SKM-1 treated with dmso at 0.1 percent for 144 hours (cell line): ENCODE results near the gene TESMIN.

Source experiments
- DNase-seq: peaks from one replicate; lab custom pipeline; 2025; ENCODE audit not compliant: unreplicated experiment; lab: John Stamatoyannopoulos, UW

Gene TESMIN

GRCh38 chr11:68762481-68762880, 11.2 kb upstream of the TESMIN start:
- no peak for DNase-seq

GRCh38 chr11:68761801-68762200, 10.5 kb upstream of the TESMIN start:
- no peak for DNase-seq

GRCh38 chr11:68759991-68760390, 8.7 kb upstream of the TESMIN start:
- DNase-seq: no peak

DNA sequence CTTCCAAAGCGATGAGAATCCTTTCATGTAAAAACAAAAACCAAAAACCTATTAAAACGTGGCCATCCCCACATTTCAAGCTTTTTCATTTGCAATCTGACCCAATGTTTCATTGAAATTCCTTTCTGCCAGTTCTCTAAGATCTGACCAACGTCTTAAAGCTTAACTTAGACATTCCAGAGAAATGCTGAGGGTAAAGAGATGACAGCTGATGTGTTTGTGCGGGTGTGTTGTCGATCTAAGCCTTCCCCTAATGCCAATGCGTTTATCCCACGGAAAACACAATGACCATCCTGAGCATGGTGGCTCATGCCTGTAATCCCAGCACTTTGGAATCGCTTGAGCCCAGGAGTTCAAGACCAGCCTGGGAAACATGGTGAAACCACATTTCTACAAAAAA, 6.4 kb upstream of the TESMIN start:
- DNase-seq: no peak

DNA sequence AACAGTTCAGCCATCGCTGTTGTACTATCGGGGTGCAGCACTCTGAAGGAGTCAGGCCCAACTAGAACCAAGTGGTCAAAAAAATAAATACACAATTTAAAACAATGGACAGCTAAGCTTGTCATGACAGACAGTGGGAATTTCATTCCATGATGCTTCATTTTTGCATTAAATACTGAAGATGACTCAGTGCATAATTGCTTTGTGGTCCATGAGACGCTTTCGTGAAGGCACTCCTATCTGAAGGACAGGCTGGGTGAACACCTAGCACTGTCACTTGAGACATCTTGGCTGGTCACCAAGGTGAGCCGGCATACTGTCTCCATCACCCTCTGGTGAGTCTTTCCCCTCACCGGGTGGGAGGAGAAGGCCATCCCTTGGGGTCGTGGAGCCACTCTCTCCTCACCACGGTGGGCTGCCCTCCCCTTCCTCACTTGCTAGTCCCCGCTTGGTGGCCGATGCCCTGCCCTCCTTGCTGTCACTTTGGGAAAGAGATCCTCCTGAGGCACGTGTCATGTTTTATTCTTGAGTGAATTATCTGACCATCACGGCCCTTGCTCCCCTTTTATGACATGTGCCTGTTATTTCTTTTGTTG, 4.9 kb upstream of the TESMIN start:
- no peak for DNase-seq

DNA sequence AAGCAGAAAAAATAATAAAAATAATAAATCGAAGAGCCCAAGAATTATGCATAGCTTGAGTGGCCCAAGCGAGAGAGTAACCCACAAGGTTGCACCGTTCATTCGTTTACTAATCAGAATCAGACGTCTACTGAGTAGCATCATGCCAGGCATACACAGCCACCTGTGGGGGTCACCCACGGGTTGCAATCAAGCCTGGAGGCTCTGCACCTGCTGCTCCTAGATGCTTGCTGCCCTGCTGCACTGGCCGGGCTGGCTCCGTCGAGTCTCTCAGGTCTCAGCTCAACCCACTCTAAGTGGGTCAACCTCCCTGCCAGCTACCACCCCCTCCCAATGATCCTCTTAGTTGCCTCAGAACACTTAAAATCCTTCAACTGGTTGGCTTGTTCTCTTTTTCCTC, 2.0 kb upstream of the TESMIN start:
- DNase-seq: no peak

GRCh38 chr11:68751004-68751325, 355 bp downstream of the TESMIN start:
- DNase-seq: no peak

- no peak for DNase-seq
These were observed 921 bp downstream of the TESMIN start for GRCh38 chr11:68750195-68751003.

- DNase-seq: peak; percentile 17
These were observed 1.8 kb downstream of the TESMIN start for GRCh38 chr11:68749229-68750123.

DNA sequence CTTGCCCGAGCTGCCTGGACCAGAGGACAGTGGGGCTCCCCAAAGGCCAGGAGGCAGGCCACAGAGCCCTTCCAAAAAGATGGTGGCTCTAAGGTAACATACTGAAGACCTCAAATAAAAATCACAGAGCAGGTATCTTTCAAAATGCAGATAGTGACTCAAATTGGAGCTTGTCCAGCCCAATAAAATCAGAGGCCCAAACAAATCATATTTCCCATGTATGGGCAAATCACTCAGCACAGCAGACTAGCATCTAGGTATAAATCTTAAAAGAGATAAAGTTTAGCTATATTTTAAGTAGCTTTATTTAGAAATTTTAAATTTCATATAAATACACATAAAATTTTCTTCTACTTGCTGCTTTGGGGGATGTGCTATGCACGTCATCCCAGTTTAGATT, 3.3 kb downstream of the TESMIN start:
- no peak for DNase-seq

DNA sequence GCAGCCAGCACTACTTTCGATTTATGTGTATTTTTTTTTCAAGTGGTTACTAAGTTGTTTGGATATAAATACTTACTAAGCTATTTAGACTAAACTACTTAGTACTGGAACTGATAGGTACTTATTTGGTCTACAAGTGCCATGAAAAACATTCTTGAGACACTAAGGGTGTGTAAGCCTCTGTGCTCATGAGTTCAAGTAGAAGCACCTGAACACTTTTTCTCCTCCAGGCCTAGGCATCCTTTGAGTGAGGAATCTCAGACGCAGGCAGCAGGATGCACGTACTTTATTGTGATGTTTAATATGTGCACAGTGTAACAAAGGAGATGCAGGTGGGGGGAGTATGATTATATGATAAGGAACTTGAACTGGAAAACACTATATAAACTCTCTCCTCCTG, 7.8 kb downstream of the TESMIN start:
- DNase-seq: no peak

GRCh38 chr11:68741463-68741862, 9.9 kb downstream of the TESMIN start:
- no peak for DNase-seq

DNA sequence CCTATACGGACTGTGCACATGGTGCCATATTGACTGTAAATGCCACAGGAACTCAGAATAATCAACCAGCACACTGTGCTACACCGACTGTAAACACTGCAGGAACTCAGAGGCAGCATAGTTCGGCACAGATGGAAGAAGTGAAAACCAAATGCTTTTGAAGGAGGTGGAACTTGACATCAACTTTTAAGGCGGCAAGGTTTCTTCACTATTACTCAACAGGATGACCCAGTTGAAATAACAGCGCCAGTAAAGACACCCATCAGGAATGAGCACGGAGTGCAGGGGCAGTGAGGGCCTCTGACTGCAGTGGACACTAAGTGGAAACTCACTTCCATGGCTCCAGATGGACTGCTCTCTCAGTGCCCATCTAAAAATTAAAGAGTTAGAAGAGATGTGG, 15.7 kb downstream of the TESMIN start:
- peak; percentile 36 for DNase-seq

DNA sequence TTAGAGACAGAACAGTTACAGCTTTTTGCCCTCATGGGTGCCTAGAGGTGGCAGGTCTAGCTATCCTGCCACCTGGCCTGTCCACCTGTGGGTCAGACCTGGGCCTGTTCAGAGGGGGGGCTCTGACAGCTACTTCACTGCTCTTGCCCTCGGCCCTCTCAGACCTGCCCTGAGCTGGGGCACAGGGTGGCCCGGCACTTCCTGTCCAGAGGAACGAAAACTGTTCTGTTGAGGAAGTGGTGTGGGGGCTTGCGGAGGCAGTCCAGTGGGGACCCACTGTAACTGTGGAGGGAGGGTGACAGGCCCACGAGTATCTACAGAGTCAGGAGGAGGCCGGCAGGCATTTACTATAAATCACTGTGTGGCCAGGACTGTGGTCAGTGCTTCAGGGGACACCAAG, 16.2 kb downstream of the TESMIN start:
- no peak for DNase-seq

GRCh38 chr11:68734111-68734510, 17.2 kb downstream of the TESMIN start:
- no peak for DNase-seq

- no peak for DNase-seq
These were observed 23.5 kb downstream of the TESMIN start for GRCh38 chr11:68727783-68728182.

GRCh38 chr11:68724293-68724692, 27.0 kb downstream of the TESMIN start:
- peak; percentile 71 for DNase-seq

DNA sequence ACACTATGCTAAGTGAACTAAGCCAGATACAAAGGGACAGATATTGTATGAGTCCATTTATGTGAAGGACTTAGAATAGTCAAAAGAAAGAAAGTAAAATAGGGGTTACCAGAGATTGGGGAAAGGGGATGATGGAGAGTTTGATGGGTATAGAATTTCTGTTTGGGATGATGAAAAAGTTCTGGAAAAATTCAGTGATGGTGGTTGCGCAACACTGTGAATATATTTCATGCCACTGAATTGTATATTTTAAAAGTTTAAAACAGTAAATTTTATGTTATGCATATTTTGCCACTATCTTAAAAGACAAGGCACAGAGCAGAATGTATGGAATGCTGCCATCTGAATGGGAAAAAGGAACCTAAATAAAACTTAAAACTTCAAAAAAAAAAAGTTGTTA, 29.2 kb downstream of the TESMIN start:
- no peak for DNase-seq

- no peak for DNase-seq
These were observed 30.2 kb downstream of the TESMIN start for GRCh38 chr11:68721075-68721474.

DNA sequence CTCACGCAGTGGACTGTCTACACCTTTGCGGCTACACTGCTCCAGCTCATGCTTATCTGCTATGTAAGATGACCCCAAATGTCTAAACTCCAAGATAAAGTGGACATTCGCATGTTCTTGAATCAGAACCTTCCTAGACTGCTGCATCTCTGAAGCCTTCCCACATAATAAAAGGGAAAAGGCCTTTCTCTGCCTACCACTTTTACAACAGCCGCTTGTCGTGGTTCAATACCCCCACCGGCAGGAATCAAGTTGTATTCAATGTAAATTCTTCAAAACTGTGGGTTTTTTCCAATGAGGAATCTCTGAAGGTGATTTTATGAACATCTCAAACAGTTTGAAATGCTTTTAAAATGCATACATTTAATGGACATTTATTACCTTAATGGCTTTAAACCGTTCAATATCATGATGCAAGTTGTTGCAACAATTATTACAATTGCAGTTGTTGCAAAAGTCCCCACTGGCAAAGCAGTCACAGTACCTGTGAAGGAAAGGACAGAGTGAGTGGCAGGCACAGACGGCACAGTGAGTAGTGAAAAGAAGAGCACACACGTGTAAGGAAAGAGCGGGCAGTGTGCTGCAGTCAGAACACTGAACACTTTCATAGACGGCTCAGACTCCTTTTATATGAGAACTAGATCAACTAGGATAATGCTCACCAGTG, 35.7 kb downstream of the TESMIN start:
- no peak for DNase-seq

DNA sequence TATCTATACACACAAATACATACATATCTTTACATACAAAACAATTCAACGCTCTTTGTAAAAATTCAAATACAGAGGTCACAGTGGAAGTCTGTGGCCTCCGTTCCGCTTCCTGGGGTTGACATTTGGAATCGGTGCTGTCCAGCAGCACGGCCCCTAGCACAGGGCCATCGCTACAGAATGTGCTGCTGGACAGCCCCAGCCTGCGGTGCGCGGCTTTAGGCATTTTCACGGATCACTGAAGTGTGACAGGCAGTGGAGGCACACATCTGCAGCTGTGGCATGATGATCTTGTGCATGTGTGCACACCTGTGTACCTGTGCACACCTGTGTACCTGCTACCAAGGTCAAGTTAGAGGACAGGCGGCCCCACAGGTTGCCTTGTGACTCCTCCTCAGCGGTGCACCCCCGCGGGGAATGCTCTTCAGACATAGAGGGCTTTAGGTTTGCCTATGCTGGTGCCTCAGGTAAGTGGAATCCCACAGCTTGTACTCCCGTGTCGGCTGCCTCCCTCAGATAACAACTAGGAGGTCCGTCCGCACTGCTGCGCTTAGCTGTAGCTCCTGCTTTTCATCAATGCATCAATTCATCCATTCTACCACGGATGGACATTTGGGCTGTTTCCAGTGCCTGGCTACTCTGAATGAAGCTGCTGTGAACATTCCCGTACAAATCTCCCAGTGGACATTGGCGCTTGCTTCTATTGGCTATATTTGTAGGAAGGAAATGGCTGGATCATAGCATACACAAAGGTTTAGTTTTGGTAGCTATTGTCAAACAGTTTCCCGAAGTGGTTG, 37.1 kb downstream of the TESMIN start:
- no peak for DNase-seq
